GM12874 (cell line): ENCODE results near the gene PRKCH.

ENCODE experiments used
- CTCF ChIP-seq: IDR thresholded peaks from 2 replicates; pipeline ENCODE4 v1.5.1; 2011; ENCODE audit warnings: low read depth, mild to moderate bottlenecking, control low read depth, low read length, moderate library complexity; ENCODE audit not compliant: insufficient read depth

PRKCH gene

GRCh38 chr14:61406198-61406597 is 84.8 kb downstream of the PRKCH start:
- TF ChIP-seq CTCF, result no peak

DNA sequence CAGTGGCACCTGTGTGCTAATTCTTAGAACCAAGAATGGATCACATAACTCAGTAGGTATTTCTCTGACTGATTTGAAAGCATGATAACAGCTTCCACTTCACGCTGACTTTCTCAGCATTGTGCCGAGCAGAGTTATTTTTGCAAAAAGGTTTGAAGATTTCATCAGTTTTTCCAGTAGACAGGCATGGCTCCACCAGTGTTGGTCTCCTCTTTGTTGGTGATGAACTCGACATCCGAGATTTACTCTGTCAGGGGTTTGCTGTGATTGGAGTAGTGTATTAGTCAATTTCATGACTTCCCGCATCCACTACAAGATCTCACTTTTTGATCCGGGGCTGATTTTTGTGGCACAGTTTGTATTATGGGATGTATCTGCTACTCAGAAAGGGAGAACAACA is 85.3 kb downstream of the PRKCH start:
- TF ChIP-seq CTCF, result no peak

DNA sequence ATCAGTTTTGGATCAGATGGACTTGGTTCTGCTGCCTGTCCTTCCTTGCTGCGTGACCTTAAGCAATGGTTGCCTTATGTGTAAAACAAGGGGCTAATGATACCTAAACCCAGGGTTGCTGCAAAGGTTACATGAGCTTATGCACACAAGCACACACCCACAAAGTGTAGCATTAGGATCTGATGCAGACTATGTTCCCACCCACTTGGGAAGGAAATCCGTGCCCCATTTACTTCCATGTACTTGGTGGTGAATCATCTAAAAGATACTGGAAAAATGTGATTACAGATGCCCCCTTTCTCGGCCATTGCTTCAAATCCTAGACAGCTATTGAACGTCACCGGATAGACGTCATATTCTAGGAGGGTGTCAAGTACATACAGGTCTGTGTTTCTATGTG is 87.1 kb downstream of the PRKCH start:
- TF ChIP-seq CTCF, result no peak

- no peak for TF ChIP-seq CTCF
These were observed 88.4 kb downstream of the PRKCH start for GRCh38 chr14:61409782-61410181.

DNA sequence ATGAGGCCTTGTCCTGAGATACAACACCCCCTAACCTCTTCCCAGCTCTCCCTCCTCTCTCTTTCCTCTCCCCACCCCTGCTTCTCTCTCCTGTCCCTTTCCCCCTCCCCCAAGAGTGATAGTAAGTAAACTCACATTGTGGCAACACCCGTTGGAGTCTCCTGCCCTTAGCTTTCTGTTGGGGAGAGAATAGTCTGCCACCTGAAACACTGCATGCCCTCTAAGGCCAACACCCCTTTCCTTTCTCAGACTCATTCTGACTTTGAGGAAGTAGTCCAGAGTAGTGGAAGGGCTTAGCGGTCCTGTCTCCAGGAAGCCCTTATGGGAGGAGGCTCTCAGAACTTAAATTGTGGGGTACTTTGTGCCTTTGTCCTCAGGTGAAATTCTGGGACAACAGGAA is 95.2 kb downstream of the PRKCH start:
- TF ChIP-seq CTCF, result no peak

DNA sequence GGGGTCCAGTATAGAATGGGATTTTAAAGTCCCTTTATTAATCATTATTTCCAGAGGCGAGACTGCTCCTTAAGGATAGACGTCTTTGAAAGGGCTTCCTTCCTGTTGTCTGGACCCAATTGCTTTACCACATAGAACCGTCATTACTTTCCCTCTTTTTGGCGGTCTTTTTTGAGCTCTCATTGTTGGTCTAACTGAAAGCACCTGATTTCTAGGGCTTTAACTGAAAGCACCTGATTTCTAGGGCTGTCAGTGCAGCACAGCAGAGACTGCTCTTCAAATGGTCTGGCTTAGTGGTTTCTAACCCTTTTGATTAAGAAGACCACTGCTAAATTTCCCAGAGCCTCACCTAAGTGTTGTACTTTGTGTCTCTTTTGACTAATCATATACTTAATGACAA is 95.8 kb downstream of the PRKCH start:
- no peak for TF ChIP-seq CTCF

DNA sequence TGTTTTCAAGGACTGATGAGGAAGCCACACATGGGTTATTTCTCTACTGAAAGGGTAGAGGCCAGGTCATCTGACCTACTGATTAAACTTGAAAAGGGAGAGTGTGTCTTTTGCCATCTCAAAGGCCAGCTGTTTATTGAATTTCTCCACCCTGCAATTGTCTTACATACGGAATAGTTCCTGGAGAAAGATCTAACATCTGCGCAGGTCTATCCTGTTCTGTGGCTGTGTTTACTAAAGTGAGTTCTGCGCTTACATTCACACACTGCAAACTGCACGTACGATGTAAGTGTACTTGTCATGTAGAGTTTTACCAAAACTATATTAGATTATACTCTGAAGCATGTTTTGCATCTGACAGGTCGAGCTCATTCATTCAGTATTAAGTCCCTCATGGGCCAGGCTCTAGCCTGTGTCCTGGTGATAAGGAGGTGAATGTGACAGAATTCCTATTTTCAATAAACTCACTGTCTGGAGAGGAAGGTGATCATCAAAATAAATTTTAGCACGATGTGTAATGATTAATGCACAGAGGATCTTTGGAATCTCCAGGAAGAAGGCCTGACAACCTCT is 96.6 kb downstream of the PRKCH start:
- TF ChIP-seq CTCF, result no peak
